ENCODE data around the gene INSYN1.

- TF ChIP-seq EZH2 (IDR thresholded peaks at IDR 0.05; ENCODE audit: borderline replicate concordance, low read depth, low read length, severe bottlenecking) (no peak), CTCF (IDR thresholded peaks at IDR 0.05; ENCODE audit: borderline replicate concordance, extremely low read depth, low read length, poor library complexity, severe bottlenecking) (no peak)
Measured at GRCh38 chr15:73786538-73786937, 33.4 kb upstream of the INSYN1 start.
